HG03064 (cell line): ENCODE measurements around the gene BMP10.

Experiments
- ATAC-seq: cut with Tn5 transposase; IDR thresholded peaks from one replicate; pipeline ENCODE4 v1.9.1; 2021; ENCODE audit warnings: low read depth; ENCODE audit not compliant: unreplicated experiment

BMP10 gene

GRCh38 chr2:68853915-68854314 is 17.3 kb downstream of the BMP10 start:
- ATAC-seq = no peak

GRCh38 chr2:68853035-68853434 is 18.2 kb downstream of the BMP10 start:
- no peak for ATAC-seq

DNA sequence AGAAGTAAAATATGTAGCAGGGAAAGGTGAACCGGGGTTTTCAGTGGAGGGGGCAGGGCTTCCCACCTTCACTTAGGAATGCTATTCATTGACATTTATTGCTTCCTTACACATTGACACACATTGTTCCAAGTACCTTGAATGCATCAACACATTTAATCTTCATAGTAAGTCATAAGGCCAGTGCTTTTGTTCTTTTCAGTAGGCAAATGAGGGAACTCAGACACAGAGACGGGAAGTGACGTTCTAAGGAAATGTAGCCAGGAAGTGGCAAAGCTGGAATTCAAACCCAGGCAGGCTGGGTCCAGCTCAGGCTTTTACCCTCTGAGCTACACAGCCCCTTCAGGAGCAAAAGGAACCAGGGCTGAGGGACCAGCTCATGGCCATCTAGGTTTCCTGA is 20.7 kb downstream of the BMP10 start:
- no peak for ATAC-seq

DNA sequence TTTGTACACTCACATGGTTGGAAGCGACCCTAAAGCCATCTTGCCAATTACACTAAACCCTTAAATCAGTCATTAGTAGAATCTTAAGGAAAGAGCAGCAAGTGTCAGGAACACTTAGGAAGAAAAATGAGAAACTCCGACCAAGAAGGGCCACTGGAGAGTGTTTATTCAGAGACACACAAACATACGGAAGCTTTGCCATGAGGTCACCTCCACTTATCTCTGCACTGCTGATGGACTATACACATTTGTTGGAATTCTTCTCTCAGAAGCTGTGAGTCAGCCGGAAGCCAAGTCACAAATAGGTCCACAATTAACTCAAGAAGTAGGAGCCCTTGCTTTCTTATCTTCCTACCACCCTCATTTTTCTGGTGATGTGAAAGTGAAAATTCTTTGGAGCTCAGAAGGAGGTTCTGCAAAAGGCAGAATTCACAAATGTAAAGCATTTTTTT is 21.6 kb downstream of the BMP10 start:
- ATAC-seq = no peak

DNA sequence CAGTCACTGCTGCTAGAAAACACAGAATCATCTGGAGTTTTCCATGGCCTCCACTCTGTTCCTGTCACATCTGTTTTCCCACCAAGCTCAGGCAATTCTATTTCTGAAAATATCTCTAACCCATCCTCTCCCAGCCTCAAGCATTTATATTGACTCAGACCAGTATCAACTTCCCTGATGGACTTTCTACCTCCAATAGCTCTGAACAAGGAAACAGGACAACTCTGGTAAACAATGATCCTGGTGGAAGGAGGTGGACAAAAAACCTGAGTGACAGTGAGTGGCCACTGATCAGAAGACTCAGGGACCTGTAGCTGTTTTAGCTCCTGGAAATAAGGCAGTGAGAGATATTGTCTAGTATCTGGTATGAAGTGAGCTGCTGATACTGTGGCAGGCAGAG is 23.4 kb downstream of the BMP10 start:
- no peak for ATAC-seq

DNA sequence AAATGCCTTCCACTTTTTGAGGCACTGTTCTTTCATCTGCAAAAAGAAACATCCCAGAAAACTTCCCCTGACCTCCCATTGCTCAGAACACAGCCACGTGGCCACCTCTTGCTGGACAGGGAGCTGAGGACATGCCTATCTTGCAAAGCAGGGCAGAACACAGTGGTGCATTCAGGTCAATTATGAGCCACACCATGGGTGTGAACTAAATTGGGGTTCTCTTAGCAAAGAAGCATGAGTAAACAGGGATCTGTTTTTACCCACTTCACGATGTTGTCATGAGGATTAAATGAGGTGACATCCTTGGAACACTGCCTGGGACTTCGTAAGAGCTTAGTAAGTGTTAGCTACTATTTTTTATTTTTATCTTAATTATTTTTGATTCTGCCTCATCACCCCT is 25.1 kb downstream of the BMP10 start:
- no peak for ATAC-seq

GRCh38 chr2:68845043-68845442 is 26.2 kb downstream of the BMP10 start:
- no peak for ATAC-seq

DNA sequence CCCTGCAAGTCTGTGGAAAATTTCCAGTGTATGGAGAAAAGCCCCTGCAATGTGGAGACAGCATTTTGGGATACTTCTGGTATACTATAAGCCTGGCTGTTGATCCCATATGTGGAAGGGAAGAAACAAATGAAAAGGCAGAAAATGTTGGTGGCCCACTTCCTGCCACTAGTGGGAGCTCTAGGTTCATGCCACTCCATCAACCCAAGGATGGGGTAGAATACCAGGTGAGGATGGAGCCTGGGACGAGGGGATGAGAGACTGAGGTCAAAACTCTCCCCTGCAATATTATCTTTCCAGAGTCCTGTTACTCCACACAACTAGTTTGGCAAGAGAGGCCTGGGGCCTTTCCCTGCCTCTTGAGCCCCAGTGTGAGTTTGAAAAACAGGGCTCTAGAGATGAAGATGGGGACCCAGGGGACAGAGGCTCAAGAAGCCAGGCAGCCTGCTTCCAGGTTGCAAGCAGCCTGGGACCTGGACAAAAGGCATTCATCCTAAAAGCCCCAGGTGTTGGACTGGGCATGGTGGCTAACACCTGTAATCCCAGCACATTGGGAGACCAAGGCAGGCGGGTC is 31.9 kb downstream of the BMP10 start:
- no peak for ATAC-seq

DNA sequence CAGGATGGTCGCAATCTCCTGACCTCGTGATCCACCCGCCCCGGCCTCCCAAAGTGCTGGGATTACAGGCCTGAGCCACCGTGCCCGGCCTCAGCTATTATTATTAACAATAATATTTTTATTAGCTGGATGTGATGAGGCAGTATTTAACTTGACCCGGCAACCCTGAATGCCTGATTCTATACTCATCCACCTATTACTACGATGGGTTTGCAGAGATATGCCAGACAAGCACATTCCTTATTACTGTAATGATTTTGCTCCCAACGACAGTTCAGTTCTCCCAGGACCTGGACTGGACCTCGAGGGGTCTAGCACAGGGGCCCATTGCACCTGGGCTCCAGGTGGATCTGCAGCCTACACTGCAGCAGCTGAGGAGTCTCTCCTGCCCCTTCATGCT is 32.6 kb downstream of the BMP10 start:
- ATAC-seq = no peak

DNA sequence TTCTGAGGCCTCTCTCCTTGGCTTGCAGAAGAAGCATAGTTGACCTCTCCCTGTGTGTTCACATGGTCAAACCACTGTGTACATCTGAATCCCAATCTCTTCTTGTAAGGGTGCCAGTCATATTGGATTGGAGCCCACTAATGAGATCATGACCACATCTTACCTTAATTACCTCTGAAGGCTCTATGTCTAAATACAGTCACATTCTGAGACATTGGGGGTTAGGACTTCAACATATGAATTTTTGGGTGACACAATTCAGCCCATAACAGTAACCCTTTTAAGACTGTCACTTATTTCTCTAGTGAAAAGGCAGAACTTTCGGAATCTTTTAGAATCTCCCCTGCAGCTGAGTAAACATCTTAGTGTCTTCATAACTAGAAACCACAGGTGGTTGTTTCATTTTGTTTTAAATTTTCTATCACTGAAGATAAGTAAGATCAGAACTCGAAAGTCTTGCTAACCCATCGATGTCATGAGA is 33.3 kb downstream of the BMP10 start:
- ATAC-seq = no peak

DNA sequence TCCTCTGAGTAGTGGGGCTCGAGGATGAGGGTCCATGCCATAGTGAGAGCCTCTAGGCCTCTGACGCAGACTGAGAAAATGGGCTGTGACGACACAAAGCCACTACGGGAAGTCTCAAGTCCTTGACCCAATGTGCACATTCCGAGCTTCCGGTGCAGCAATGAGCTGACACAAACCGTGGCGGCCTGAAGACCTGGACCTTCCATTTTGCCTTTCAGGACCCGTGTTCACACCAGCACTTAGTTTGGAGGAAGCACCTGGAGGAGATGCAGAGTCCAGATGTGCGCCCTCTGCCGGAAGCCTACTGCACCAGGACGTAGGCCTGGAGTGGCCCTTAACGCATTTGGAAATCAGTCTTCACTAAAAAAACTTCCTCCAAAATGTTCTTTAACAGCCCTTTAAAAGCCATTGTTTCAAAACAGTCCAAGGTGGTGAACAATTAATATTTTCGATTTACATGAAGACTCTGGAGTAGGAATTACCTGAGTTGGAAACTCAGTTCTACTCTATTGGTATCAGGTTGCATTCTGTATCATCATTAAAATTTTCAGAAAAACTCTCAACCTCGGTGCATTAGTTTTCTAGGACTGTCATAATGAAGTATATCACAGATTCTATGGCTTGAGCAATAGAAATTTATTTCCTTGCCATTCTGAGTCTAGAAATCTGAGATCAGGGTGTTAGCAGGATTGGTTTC is 33.9 kb downstream of the BMP10 start:
- ATAC-seq = no peak

DNA sequence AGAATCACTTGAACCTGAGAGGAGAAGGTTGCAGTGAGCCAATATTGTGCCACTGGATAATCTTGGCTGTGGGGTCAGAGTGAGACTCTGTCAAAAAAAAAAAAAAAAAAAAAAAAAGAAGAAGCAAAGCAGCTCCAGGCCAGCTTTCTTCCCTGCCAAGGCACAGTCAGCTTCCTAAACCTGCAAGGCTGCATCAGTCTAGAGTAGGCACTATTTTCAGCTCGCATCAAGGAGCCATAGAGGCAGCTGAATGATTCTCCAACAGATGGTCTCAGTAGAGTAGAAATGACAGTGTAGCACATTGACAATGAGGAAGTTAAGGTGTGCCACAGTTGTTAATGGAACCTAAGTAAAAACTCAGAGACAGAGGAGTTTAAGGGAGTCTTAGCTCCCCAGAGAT is 35.6 kb downstream of the BMP10 start:
- ATAC-seq = no peak

DNA sequence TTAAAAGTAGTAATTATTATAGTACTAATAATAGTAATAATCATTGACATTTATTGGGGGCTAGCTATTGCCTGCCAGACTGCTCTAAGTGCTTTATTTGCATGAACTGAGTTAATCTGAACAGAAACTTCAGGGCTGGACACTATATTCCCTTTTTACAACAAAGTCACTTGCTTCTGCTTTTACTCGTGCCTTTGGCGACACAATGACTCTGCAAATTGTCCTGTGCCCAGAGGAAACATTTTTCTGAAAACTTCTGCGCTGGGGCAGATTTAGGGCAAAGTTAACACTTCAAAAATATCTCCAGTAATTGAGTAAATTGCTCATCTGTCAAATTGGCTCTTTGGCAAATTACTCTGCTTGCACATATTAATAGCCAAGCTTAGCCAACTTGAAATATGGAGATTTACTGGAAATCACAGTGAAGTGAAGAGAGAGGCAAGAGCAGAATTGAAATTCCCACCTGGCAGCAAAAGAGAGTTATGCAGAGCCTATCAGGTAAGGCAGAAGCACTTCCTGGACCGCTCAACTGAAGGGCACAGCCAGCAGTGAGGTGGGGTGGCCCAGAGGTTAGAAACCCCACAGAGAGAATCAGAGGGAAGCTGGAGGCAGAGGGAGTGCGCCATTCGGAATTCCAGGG is 36.3 kb downstream of the BMP10 start:
- no peak for ATAC-seq

GRCh38 chr2:68833162-68833561 is 38.0 kb downstream of the BMP10 start:
- ATAC-seq = no peak

DNA sequence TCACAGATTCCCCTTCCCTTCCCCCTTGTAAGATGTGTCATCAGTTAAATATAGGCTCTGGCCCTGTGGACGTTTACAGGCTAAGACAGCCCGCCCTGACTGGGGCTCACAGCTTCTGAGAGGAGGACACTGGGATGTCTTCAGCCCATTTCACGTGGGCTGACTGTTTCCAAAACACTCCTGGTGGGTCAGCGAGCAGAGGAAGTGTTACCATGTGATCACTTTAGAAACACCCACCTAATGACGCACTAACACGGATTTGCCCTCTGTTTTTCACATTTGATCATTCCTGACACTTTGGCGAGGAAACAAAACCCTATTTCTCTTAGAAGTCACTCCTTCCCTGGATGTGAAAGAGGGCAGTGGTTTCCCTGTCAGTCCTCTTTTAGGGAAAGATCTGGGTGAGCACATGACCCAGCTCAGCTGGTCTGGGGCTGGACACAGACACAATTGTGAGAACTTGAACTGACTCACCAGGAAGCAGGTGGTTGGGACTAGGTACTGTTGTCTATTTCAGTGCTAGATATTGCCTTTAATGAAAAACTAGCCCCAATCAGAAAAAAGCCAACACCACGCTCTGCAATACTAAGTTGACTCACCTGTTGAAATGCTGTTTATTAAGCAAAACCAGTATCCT is 38.8 kb downstream of the BMP10 start:
- peak; percentile 68 for ATAC-seq

DNA sequence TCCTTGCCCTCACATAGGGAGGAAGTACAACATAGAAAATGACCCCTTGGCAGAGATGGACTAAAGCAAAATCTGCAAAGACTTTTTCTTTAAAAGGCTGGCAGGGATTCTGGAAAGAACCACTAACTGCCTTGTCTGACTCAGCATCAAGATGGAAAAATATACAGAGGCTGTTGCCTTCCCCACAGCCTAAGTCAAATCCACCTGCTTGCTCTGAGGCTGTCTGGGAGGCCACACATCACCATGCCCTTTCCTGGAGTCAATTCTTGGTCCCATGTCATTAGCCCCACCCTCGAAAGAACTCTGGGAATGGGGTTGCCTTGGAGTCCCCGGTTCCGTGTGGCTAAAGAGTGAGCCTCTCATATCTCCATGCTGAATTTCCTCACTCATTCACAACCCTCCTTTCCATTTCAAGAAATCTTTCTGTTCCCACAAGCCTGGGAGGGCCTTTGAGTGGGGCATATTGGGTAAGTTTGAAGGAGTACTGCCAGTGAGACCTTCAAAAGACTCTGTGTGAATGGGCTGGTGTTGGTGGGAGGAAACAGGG is 39.4 kb downstream of the BMP10 start:
- ATAC-seq = no peak

- no peak for ATAC-seq
Observed at GRCh38 chr2:68829749-68830148, 41.4 kb downstream of the BMP10 start.

DNA sequence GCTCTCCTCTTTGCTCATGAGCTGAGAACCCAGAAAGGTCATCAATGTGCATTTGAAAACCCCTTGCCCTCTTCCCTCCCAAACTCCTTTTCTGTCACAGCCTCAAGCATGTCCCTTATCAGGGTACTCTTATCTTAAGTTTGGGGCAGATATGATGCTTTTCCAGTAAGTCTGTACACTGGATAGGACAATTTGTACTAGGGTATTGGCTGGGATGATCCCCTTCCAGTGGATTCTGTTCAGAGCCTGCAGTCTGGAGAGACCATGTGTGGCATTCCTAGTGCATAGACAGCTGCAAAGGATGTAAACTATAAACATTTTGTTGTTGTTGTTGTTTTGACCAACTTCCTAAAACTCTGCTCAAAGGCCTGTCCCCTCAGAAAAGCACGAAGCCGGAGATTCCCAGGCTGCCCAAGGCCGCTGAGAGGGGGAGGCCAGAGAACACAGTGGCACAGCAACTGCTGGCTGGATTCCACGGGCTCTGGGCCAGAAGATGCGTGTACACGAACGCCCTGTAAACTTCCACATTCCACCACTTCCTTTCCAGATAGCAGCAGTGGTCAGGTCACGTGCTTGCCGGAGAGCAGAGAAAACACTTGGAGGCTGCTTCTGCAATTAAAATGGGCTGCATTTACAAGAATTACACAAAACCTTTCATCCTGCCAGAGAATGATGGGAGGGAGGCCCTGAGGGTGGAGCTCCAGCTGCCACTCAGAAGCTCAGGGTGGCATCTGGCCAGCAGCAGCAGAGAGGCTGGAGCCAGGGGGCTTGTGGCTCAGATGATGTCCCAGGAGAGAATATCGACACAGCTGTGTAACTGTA is 42.1 kb downstream of the BMP10 start:
- no peak for ATAC-seq

DNA sequence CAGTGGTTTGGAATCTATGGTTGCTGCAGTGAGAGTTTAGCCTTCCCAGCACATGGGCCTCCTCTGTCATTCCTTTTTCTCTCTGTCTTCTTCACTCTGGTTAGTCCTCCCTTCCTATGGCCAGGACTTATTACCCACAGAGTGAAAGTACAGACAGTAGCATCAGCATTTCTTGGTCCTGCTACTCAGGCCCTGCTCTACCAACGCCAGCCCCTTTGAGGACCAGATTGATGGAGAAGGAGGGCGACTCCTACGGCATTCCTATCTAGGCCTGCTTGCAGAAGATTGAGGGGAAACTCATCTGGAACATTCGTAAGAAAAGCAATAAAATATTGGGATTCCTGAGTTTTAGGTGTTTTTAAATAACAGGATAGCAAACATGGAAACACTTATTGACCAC is 43.5 kb downstream of the BMP10 start:
- ATAC-seq = no peak

DNA sequence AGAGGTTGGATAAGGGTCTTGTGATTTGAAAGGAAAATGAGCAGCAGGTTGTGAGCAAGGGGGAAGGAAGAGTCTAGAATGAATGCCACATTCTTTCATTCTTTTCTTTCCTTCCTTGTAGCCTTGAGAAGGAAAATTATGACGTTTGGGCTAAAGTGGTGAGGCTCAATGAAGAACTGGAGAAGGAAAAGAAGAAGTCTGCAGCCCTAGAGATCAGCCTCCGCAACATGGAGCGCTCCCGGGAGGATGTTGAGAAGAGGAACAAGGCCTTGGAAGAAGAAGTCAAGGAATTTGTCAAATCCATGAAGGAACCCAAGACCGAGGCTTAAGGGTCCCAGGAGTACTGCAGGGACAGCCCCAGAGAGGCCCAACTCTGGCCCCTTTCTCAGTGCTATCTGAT is 45.3 kb downstream of the BMP10 start:
- no peak for ATAC-seq
